HCT116 (cell line): ENCODE results near the gene WASL. TPM values are rescaled to one million over a fixed set of nuclear protein-coding genes. Genes with fewer than 3 reads are reported as not detected.

ENCODE experiments used
- ATAC-seq: fragments of 200-7000 bp; cut with Tn5 transposase; 2 replicates; pipeline ENCODE4 v1.9.1; 2020; ENCODE audit warnings: mild to moderate bottlenecking, moderate library complexity
- BruUV-seq: library from RNA; stranded (reverse); fragments of 400-500 nt; replicated peaks from 2 replicates; lab custom pipeline; 2021; lab: Mats Ljungman, UMichigan
- CTCF ChIA-PET: fragments of 300-600 bp; sonication (Branson Sonifier 250); formaldehyde crosslinking; loops from one replicate; lab custom pipeline; 2021; ENCODE audit warnings: antibody characterized with exemption; lab: Charles Lee
- POLR2A ChIA-PET: fragments of 300-600, 350-600 bp; sonication (Branson Sonifier 250); formaldehyde crosslinking; loops from one replicate; lab custom pipeline; 2021; ENCODE audit warnings: antibody characterized with exemption; lab: Charles Lee
- RAD21 ChIA-PET, 2 experiments: fragments of 300-600 bp; sonication (Branson Sonifier 250); formaldehyde crosslinking; loops; one replicate each; lab custom pipeline; 2023; ENCODE audit warnings: low total read pairs in 2 of 2; ENCODE audit not compliant: uncharacterized antibody in 2 of 2, unreplicated experiment in 2 of 2, low non-redundant PET in 1 of 2; lab: Charles Lee
- DNase-seq: peaks from one replicate; pipeline ENCODE4 v3.0.0-alpha.2; 2010; ENCODE audit warnings: low read depth, low spot score
- H2AFZ ChIP-seq: fragments of 200-600 bp; shearing (Covaris generic), sonication (generic); 2 replicates; pipeline ENCODE4 v1.6.1; 2017; ENCODE audit warnings: low read depth, mixed run types, mixed read lengths, antibody characterized with exemption, low read length; ENCODE audit not compliant: poor library complexity, severe bottlenecking
- H3K27ac ChIP-seq: 2 replicates; pipeline ENCODE4 v1.5.1; 2012; ENCODE audit warnings: low read depth, low read length
- H3K27me3 ChIP-seq: fragments of 200-600 bp; sonication (generic); 2 replicates; pipeline ENCODE4 v1.6.1; 2016; ENCODE audit warnings: mixed run types, low read length, mixed read lengths; ENCODE audit not compliant: insufficient read depth
- H3K36me3 ChIP-seq, 2 experiments: fragments of 200-500 bp in 1 of 2; fragments of 200-600 bp in 1 of 2; sonication (Bioruptor generic) in 1 of 2; sonication (generic) in 1 of 2; 2 replicates each; pipeline versions ENCODE4 v1.5.1 to v1.6.1; 2014 to 2016; ENCODE audit warnings: low read length in 2 of 2, inconsistent platforms in 1 of 2, mixed read lengths in 1 of 2, mixed run types in 1 of 2; ENCODE audit not compliant: insufficient read depth in 2 of 2, control insufficient read depth in 1 of 2
- H3K4me1 ChIP-seq, 2 experiments: fragments of 200-600 bp in 1 of 2; sonication (generic) in 1 of 2; 2 replicates each; pipeline versions ENCODE4 v1.5.1 to v1.6.1; 2012 to 2017; ENCODE audit warnings: low read length in 2 of 2, inconsistent platforms in 1 of 2, mild to moderate bottlenecking in 1 of 2, mixed read lengths in 1 of 2, mixed run types in 1 of 2, moderate library complexity in 1 of 2; ENCODE audit not compliant: insufficient read depth in 2 of 2, control insufficient read depth in 1 of 2
- H3K4me2 ChIP-seq: fragments of 200-600 bp; sonication (generic); 2 replicates; pipeline ENCODE4 v1.6.1; 2017; ENCODE audit warnings: mixed run types, low read length, mixed read lengths
- H3K4me3 ChIP-seq, 2 experiments: fragments of 200-600 bp in 1 of 2; sonication (generic) in 1 of 2; replicated peaks in 1 of 2; 2 replicates each; pipeline ENCODE4 v1.5.1; 2011 to 2016; ENCODE audit warnings: low read length in 2 of 2, control low read depth in 1 of 2, low read depth in 1 of 2, mild to moderate bottlenecking in 1 of 2, mixed read lengths in 1 of 2, mixed run types in 1 of 2
- H3K79me2 ChIP-seq: fragments of 200-600 bp; sonication (generic); 2 replicates; pipeline ENCODE4 v1.6.1; 2017; ENCODE audit warnings: mild to moderate bottlenecking, mixed run types, low read length, moderate library complexity, mixed read lengths; ENCODE audit not compliant: insufficient read depth
- H3K9ac ChIP-seq: fragments of 200-600 bp; sonication (generic); 2 replicates; pipeline ENCODE4 v1.6.1; 2016; ENCODE audit warnings: low read length, mixed read lengths
- H3K9me2 ChIP-seq: fragments of 200-600 bp; sonication (generic), shearing (Covaris generic); 2 replicates; pipeline ENCODE4 v1.6.1; 2017; ENCODE audit warnings: mixed run types, mild to moderate bottlenecking, moderate library complexity; ENCODE audit not compliant: insufficient read depth
- H3K9me3 ChIP-seq, 2 experiments: fragments of 200-500 bp in 1 of 2; fragments of 200-600 bp in 1 of 2; sonication (Bioruptor generic) in 1 of 2; sonication (generic) in 1 of 2; 2 replicates each; pipeline ENCODE4 v1.6.1; 2014 to 2017; ENCODE audit warnings: low read length in 2 of 2, mixed read lengths in 2 of 2, inconsistent platforms in 1 of 2, low read depth in 1 of 2, mild to moderate bottlenecking in 1 of 2, mixed run types in 1 of 2, moderate library complexity in 1 of 2; ENCODE audit not compliant: control insufficient read depth in 1 of 2, insufficient read depth in 1 of 2
- H4K20me1 ChIP-seq: fragments of 200-600 bp; sonication (generic), shearing (Covaris generic); 2 replicates; pipeline ENCODE4 v1.6.1; 2017; ENCODE audit warnings: mixed run types, mild to moderate bottlenecking, moderate library complexity; ENCODE audit not compliant: insufficient read depth
- ATF3 ChIP-seq: IDR thresholded peaks from 2 replicates; pipeline ENCODE4 v1.6.1; 2012
- CEBPB ChIP-seq: IDR thresholded peaks from 2 replicates; pipeline ENCODE4 v1.6.1; 2012; ENCODE audit warnings: low read depth
- CTCF ChIP-seq, 3 experiments: fragments of 200-600 bp in 1 of 3; sonication (generic) in 1 of 3; IDR thresholded peaks in 2 of 3; conservative IDR thresholded peaks in 1 of 3; 2 replicates each; pipeline ENCODE4 v1.5.1; 2012 to 2017; ENCODE audit warnings: low read depth in 2 of 3, low read length in 2 of 3, antibody characterized with exemption in 1 of 3, borderline replicate concordance in 1 of 3, control low read depth in 1 of 3, mild to moderate bottlenecking in 1 of 3, mixed read lengths in 1 of 3, mixed run types in 1 of 3, moderate library complexity in 1 of 3; ENCODE audit not compliant: insufficient read depth in 1 of 3
- EGR1 ChIP-seq: IDR thresholded peaks from 2 replicates; pipeline ENCODE4 v1.6.1; 2012; ENCODE audit warnings: low read depth
- ELF1 ChIP-seq: IDR thresholded peaks from 2 replicates; pipeline ENCODE4 v1.6.1; 2012; ENCODE audit warnings: low read depth, borderline replicate concordance
- EZH2 ChIP-seq: fragments of 200-600 bp; sonication (generic); IDR thresholded peaks from 2 replicates; pipeline ENCODE4 v1.6.1; 2017; ENCODE audit warnings: antibody characterized with exemption, mixed run types
- EZH2phosphoT487 ChIP-seq: fragments of 200-600 bp; IDR thresholded peaks from 2 replicates; pipeline ENCODE4 v1.6.1; 2018; ENCODE audit warnings: antibody characterized with exemption, borderline replicate concordance
- FOSL1 ChIP-seq: IDR thresholded peaks from 2 replicates; pipeline ENCODE4 v1.6.1; 2012; ENCODE audit warnings: low read depth
- POLR2AphosphoS5 ChIP-seq: IDR thresholded peaks from 2 replicates; pipeline ENCODE4 v1.6.1; 2011; ENCODE audit warnings: mild to moderate bottlenecking, low read depth, low read length, moderate library complexity
- REST ChIP-seq: IDR thresholded peaks from 2 replicates; pipeline ENCODE4 v1.6.1; 2012; ENCODE audit warnings: low read depth
- SIN3A ChIP-seq: IDR thresholded peaks from 2 replicates; pipeline ENCODE4 v1.6.1; 2012; ENCODE audit warnings: low read depth
- SP1 ChIP-seq: IDR thresholded peaks from 2 replicates; pipeline ENCODE4 v1.6.1; 2012; ENCODE audit warnings: low read depth
- ZBTB33 ChIP-seq: IDR thresholded peaks from 2 replicates; pipeline ENCODE4 v1.6.1; 2011; ENCODE audit warnings: mild to moderate bottlenecking, low read length, moderate library complexity; ENCODE audit not compliant: insufficient replicate concordance; ENCODE audit errors: extremely low read depth
- ZFX ChIP-seq: fragments of 450-650 bp; IDR thresholded peaks from 2 replicates; pipeline ENCODE4 v1.6.1; 2017
- ZNF274 ChIP-seq: fragments of 200-500 bp; sonication (Bioruptor generic); IDR thresholded peaks from 2 replicates; pipeline ENCODE4 v1.6.1; 2014; ENCODE audit warnings: mild to moderate bottlenecking, low read depth, low read length, inconsistent platforms
- intact Hi-C: fragments of 100-400 bp; cut with micrococcal nuclease; formaldehyde crosslinking; loops from 2 replicates; pipeline ENCODE4 v1.10.0; 2022
- total RNA-seq: library from RNA; stranded (reverse); gene quantifications from one replicate; pipeline ENCODE4 v1.2.1, GENCODE V29; 2021; ENCODE audit not compliant: unreplicated experiment

Gene WASL
- total RNA-seq, 1 experiment from 2014 or later: 26.2 TPM

- no peaks in the 10 kb centered on the region for H3K36me3 ChIP-seq
- H3K9me2 ChIP-seq: no peaks in the 10 kb centered on the region
- no peaks in the 10 kb centered on the region for H4K20me1 ChIP-seq
- ATAC-seq: no peak
- POLR2A ChIA-PET: no interaction called here
- no peaks in the 10 kb centered on the region for H3K79me2 ChIP-seq
- no peak for TF ChIP-seq POLR2AphosphoS5
- TF ChIP-seq EZH2: no peak
- TF ChIP-seq ZBTB33: no peak
- no peak for TF ChIP-seq ZFX
- no peak for TF ChIP-seq CTCF (IDR thresholded peaks at IDR 0.05 in 2 of 3, conservative IDR thresholded peaks at IDR 0.05 in 1 of 3; ENCODE audit: borderline replicate concordance in 1 of 3, insufficient read depth in 1 of 3, low read depth in 2 of 3, low read length in 2 of 3)
- no peak for TF ChIP-seq REST
- no peak for TF ChIP-seq EGR1
- TF ChIP-seq FOSL1: no peak
- no peak for TF ChIP-seq EZH2phosphoT487
- no peak for TF ChIP-seq ATF3
- TF ChIP-seq SP1: no peak
- TF ChIP-seq ZNF274: no peak
- TF ChIP-seq SIN3A: no peak
- no peak for TF ChIP-seq CEBPB
- no peak for TF ChIP-seq ELF1
- no TSS peak for BruUV-seq
- H3K4me2 ChIP-seq: no peak overlapping the region
- H3K9me3 ChIP-seq: no peaks in the 10 kb centered on the region
- CTCF ChIA-PET: interaction anchor here (1.0 to 2.2 kb wide), 2 partner anchors 9 to 37 kb away, joined by 4 to 7 read pairs; no protein-coding TSS in a partner anchor
- no peak for DNase-seq
- no peaks in the 10 kb centered on the region for H3K27me3 ChIP-seq
- H2AFZ ChIP-seq: no peak overlapping the region
- no peaks in the 10 kb centered on the region for H3K4me1 ChIP-seq
- no peak overlapping the region for H3K4me3 ChIP-seq
- RAD21 ChIA-PET: no interaction called here
- no peak overlapping the region for H3K27ac ChIP-seq
- intact Hi-C loops: no loop called here
- H3K9ac ChIP-seq: no peak overlapping the region
Measured at GRCh38 chr7:123673752-123674398, 74.9 kb downstream of the WASL start.
